HG03064 (cell line): Measurements from ENCODE around the gene SETD1A.

Experiments
- ATAC-seq: cut with Tn5 transposase; IDR thresholded peaks from one replicate; pipeline ENCODE4 v1.9.1; 2021; ENCODE audit warnings: low read depth; ENCODE audit not compliant: unreplicated experiment

The SETD1A gene

DNA sequence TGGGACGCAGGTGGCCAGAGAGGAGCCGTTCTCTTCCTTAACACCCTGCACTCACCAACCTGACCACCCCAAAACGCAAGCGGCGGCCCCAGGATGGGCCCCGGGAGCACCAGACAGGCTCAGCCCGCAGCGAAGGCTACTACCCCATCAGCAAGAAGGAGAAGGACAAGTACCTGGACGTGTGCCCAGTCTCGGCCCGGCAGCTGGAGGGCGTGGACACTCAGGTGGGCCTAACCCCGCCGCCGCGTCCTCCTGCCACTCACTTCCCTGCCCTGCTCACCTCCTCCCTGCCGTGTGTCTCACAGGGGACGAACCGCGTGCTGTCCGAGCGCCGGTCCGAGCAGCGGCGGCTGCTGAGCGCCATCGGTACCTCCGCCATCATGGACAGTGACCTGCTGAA is 22.9 kb downstream of the SETD1A start:
- ATAC-seq = no peak

GRCh38 chr16:30980959-30981358 is 23.4 kb downstream of the SETD1A start:
- no peak for ATAC-seq

GRCh38 chr16:30982548-30983288 is 25.2 kb downstream of the SETD1A start:
- no peak for ATAC-seq

GRCh38 chr16:30983289-30983889 is 25.8 kb downstream of the SETD1A start:
- ATAC-seq = no peak

GRCh38 chr16:30983898-30984610 is 26.5 kb downstream of the SETD1A start:
- ATAC-seq = no peak

- ATAC-seq = no peak
These were observed 27.3 kb downstream of the SETD1A start, which contains the start of gene HSD3B7 for GRCh38 chr16:30984669-30985400. Gene HSD3B7 (plus strand): TSS chr16:30985207. CDS start chr16:30985659, 452 bp downstream.

DNA sequence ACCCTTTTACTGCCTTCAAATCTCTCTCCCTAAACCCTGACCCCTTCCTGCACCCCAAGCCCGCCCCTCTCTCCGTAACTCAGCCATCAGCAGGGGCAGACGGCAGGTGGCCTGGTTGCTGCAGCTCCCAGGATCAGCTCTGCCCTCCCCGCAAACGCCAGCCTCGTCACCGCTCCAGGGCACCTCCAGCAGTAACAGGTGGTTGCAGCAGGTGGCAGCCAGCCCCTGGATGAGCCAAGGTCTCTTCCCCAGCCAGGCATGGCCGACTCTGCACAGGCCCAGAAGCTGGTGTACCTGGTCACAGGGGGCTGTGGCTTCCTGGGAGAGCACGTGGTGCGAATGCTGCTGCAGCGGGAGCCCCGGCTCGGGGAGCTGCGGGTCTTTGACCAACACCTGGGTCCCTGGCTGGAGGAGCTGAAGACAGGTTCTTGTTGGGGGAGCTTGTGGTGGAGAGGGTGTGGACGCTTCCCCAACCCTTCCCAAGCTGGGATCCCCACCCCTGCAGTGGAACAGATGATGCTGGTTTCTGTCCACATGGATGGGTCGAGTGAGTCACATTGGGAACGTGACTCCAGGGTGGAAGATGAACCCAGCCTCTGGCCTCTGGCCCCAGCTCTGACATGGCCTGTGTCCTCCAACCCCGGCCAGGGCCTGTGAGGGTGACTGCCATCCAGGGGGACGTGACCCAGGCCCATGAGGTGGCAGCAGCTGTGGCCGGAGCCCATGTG is 28.0 kb downstream of the SETD1A start:
- no peak for ATAC-seq

- ATAC-seq = no peak
These were observed 28.8 kb downstream of the SETD1A start for GRCh38 chr16:30986129-30986991.

DNA sequence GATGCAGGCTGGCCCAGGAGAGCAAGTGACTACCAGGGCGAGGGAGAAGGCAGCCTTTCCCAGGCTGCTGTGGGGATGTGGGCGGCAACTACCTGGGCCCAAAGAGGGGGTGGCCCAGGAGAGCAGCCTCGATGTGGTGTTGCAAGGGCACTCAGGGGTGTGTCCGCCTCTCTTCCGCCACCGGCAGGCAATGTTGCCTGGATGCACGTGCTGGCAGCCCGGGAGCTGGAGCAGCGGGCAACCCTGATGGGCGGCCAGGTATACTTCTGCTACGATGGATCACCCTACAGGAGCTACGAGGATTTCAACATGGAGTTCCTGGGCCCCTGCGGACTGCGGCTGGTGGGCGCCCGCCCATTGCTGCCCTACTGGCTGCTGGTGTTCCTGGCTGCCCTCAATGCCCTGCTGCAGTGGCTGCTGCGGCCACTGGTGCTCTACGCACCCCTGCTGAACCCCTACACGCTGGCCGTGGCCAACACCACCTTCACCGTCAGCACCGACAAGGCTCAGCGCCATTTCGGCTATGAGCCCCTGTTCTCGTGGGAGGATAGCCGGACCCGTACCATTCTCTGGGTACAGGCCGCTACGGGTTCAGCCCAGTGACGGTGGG is 30.1 kb downstream of the SETD1A start:
- ATAC-seq = no peak

DNA sequence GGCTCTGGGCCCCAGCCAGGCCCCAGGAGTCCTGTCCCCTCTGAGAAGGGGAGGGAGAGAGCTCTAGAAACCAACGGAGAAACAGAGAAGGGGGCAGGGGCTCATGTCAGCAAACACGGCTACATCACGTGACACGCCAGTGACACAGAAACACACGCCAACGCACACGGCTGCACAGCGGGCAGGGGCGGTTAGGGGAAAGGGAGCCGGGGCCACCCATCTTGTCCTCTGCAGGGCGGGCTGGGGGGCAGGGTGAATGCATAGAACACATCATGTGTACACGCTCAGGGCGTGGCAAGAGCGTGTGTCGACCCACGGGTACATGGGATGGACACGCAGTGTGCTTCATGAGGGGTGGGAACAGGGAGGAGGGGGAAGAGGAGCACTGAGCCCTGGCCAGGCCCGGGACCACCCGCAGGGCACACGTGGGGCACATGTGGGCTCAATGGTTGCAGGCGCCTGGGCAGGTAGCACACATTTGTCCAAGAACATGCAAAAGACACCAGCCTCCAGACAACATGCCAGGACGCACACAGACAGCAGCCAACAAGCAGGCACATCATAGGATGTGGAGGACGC is 32.0 kb downstream of the SETD1A start:
- ATAC-seq = no peak

GRCh38 chr16:30990105-30990504 is 32.6 kb downstream of the SETD1A start:
- ATAC-seq = no peak

DNA sequence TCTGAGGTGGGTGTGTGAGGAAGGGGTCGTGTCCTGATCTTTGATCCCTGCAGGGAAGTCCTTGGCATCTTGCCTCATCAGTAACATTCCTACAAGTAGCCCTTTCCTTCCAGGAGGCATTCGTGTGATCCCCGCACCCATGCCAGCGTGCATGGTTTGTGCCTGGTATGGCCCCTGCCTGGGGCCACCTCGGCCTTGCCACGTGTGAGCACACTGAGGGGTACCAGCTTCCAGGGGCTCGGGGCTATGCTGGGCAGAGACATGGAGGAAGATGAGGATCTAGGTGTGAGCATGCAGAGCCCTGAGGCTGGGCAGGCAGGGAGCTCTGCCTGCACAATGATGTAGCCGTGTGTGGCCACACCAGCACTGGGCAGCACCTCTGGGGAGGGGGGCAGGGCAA is 33.5 kb downstream of the SETD1A start:
- no peak for ATAC-seq

GRCh38 chr16:30992276-30992780 is 34.8 kb downstream of the SETD1A start:
- ATAC-seq = no peak

- ATAC-seq = no peak
These were observed 35.6 kb downstream of the SETD1A start for GRCh38 chr16:30992931-30993816.

- ATAC-seq = no peak
These were observed 38.4 kb downstream of the SETD1A start for GRCh38 chr16:30995927-30996323.

- ATAC-seq = no peak
These were observed 38.9 kb downstream of the SETD1A start for GRCh38 chr16:30996324-30996984.
